ENCODE data around the gene B4GALNT4.
"Not testable (repeated sequence)": the region's sequence is repeated elsewhere in the genome, so short reads cannot be mapped to it uniquely, and the experiment has no call there.

The B4GALNT4 gene

GRCh38 chr11:336659-337198, 32.6 kb upstream of the B4GALNT4 start:
- DNase-seq: no peak

GRCh38 chr11:337711-338110, 31.6 kb upstream of the B4GALNT4 start:
- DNase-seq: no peak

GRCh38 chr11:339963-340362, 29.3 kb upstream of the B4GALNT4 start:
- DNase-seq: no peak

GRCh38 chr11:340539-341512, 28.5 kb upstream of the B4GALNT4 start:
- DNase-seq: no peak

GRCh38 chr11:342328-342727, 27.0 kb upstream of the B4GALNT4 start:
- no peak for DNase-seq

- DNase-seq: no peak
Observed at GRCh38 chr11:344836-345578, 24.3 kb upstream of the B4GALNT4 start.

- no peak for DNase-seq
Observed at GRCh38 chr11:346529-346928, 22.8 kb upstream of the B4GALNT4 start.

GRCh38 chr11:349270-349954, 19.9 kb upstream of the B4GALNT4 start:
- not testable (repeated sequence) for DNase-seq

- not testable (repeated sequence) for DNase-seq
Observed at GRCh38 chr11:350033-350722, 19.1 kb upstream of the B4GALNT4 start.

- no peak for DNase-seq
Observed at GRCh38 chr11:350723-351255, 18.5 kb upstream of the B4GALNT4 start.

- DNase-seq: no peak
Observed at GRCh38 chr11:351411-351810, 17.9 kb upstream of the B4GALNT4 start.

GRCh38 chr11:352456-353031, 16.8 kb upstream of the B4GALNT4 start:
- no peak for DNase-seq

GRCh38 chr11:353179-353873, 16.0 kb upstream of the B4GALNT4 start:
- no peak for DNase-seq

- peak; percentile 82 for DNase-seq
Observed at GRCh38 chr11:355581-356458, 13.5 kb upstream of the B4GALNT4 start.

GRCh38 chr11:356610-357009, 12.7 kb upstream of the B4GALNT4 start:
- no peak for DNase-seq

GRCh38 chr11:357582-357981, 11.7 kb upstream of the B4GALNT4 start:
- no peak for DNase-seq

GRCh38 chr11:358129-358800, 11.0 kb upstream of the B4GALNT4 start:
- no peak for DNase-seq

- no peak for DNase-seq
Observed at GRCh38 chr11:359181-359714, 10.1 kb upstream of the B4GALNT4 start.
